Fibroblast of lung (primary cell): ENCODE results near the gene PUS1. TPM values are rescaled to one million over a fixed set of nuclear protein-coding genes. Genes with fewer than 3 reads are reported as not detected.

ENCODE experiments used
- DNase-seq, 2 donors: peaks; one replicate each; pipeline versions ENCODE4 v3.0.0 to v3.0.0-alpha.2; 2010; ENCODE audit warnings: low read depth in 2 of 2
- H2AFZ ChIP-seq: 2 replicates; pipeline ENCODE4 v1.5.1; 2012; ENCODE audit warnings: low read length, control low read depth, inconsistent platforms
- H3K27ac ChIP-seq: 2 replicates; pipeline ENCODE4 v1.5.1; 2011; ENCODE audit warnings: low read length, control low read depth; ENCODE audit not compliant: insufficient read depth
- H3K27me3 ChIP-seq: 2 replicates; pipeline ENCODE4 v1.5.1; 2011; ENCODE audit warnings: mild to moderate bottlenecking, low read length; ENCODE audit not compliant: control insufficient read depth, insufficient read depth
- H3K36me3 ChIP-seq: 2 replicates; pipeline ENCODE4 v1.5.1; 2011; ENCODE audit warnings: low read length; ENCODE audit not compliant: control insufficient read depth, insufficient read depth
- H3K4me1 ChIP-seq: 2 replicates; pipeline ENCODE4 v1.5.1; 2011; ENCODE audit warnings: low read length; ENCODE audit not compliant: control insufficient read depth, insufficient read depth; ENCODE audit errors: extremely low read depth
- H3K4me2 ChIP-seq: 2 replicates; pipeline ENCODE4 v1.5.1; 2011; ENCODE audit warnings: low read length, control low read depth; ENCODE audit not compliant: insufficient read depth; ENCODE audit errors: extremely low read depth
- H3K4me3 ChIP-seq, 4 experiments: fragments of 200-600 bp in 1 of 4; sonication (generic) in 1 of 4; replicated peaks in 1 of 4; 2 replicates each; pipeline ENCODE4 v1.5.1; 2011 to 2016; ENCODE audit warnings: low read length in 4 of 4, low read depth in 3 of 4, mild to moderate bottlenecking in 3 of 4, control low read depth in 2 of 4, inconsistent platforms in 1 of 4, mixed read lengths in 1 of 4; ENCODE audit not compliant: insufficient read depth in 1 of 4; ENCODE audit errors: control extremely low read depth in 1 of 4
- H3K79me2 ChIP-seq: 2 replicates; pipeline ENCODE4 v1.5.1; 2012; ENCODE audit warnings: mild to moderate bottlenecking, low read length, inconsistent platforms; ENCODE audit not compliant: control insufficient read depth, insufficient read depth
- H3K9ac ChIP-seq: 2 replicates; pipeline ENCODE4 v1.5.1; 2011; ENCODE audit warnings: mild to moderate bottlenecking, low read length, control low read depth; ENCODE audit not compliant: insufficient read depth
- H3K9me3 ChIP-seq: 2 replicates; pipeline ENCODE4 v1.5.1; 2012; ENCODE audit warnings: low read depth, low read length; ENCODE audit not compliant: control insufficient read depth, insufficient read depth
- H4K20me1 ChIP-seq: 2 replicates; pipeline ENCODE4 v1.5.1; 2011; ENCODE audit warnings: low read length; ENCODE audit not compliant: control insufficient read depth, insufficient read depth; ENCODE audit errors: extremely low read depth
- EZH2 ChIP-seq: IDR thresholded peaks from 2 replicates; pipeline ENCODE4 v1.5.1; 2012; ENCODE audit warnings: low read length, control low read depth, mild to moderate bottlenecking; ENCODE audit errors: missing control alignments
- polyA plus RNA-seq, 2 donors: library from polyadenylated mRNA; depleted of rRNA in 1 of 2; stranded (reverse) in 1 of 2; unstranded in 1 of 2; fragments of >200 nt; gene quantifications; 2 replicates each; pipeline ENCODE4 v1.2.1, GENCODE V29; 2011 to 2012; ENCODE audit warnings: missing spikeins in 1 of 2
- total RNA-seq: library from RNA; depleted of rRNA; stranded (reverse); fragments of >200 nt; gene quantifications from 2 replicates; pipeline ENCODE4 v1.2.1, GENCODE V29; 2014
- TF ChIP-seq, protein P1 (sequence below), 2 donors: IDR thresholded peaks in 1 of 2; conservative IDR thresholded peaks in 1 of 2; 1 replicate in 1 of 2; 2 replicates in 1 of 2; pipeline ENCODE4 v1.5.1; 2011 to 2012; ENCODE audit warnings: low read length in 2 of 2, control low read depth in 1 of 2, inconsistent platforms in 1 of 2, low read depth in 1 of 2, mild to moderate bottlenecking in 1 of 2

Gene PUS1
- total and polyA plus RNA-seq, 2 donors (not counting 1 experiment from before 2014, with no cell fraction given), result 8.3 to 10.1 TPM

DNA sequence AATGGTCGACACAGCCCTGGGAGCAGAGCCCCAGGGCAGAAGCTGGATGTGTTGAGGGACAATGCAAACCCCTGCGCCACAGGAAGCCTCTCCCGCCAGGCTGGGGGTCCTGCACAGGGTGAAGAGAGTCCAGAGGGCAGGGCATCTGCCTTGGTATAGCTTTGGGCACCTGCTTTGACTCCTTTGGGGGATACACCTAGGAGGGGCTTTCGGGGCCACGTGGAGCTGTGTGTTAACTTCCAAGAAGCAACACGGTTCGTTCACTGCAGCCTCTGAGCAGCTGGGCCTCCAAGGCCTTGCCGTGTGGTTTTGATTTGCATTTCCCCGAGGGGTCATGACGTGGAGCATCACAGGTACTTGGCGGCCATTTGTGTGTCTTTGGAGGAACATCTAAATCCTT is 5.8 kb upstream of the PUS1 start:
- Histone ChIP-seq H4K20me1 (no peaks in the 10 kb centered on the region), H3K27me3 (no peaks in the 10 kb centered on the region), H3K4me2 (no peak overlapping the region), H3K36me3 (peaks cover 3% of the 10 kb centered on the region), H3K9ac (no peak overlapping the region), H2AFZ (no peak overlapping the region), H3K9me3 (no peaks in the 10 kb centered on the region), H3K4me1 (no peaks in the 10 kb centered on the region), H3K27ac (no peak overlapping the region), H3K79me2 (no peaks in the 10 kb centered on the region), H3K4me3 (no peak overlapping the region)
- no peak for TF ChIP-seq EZH2
- TF ChIP-seq, protein P1, sequence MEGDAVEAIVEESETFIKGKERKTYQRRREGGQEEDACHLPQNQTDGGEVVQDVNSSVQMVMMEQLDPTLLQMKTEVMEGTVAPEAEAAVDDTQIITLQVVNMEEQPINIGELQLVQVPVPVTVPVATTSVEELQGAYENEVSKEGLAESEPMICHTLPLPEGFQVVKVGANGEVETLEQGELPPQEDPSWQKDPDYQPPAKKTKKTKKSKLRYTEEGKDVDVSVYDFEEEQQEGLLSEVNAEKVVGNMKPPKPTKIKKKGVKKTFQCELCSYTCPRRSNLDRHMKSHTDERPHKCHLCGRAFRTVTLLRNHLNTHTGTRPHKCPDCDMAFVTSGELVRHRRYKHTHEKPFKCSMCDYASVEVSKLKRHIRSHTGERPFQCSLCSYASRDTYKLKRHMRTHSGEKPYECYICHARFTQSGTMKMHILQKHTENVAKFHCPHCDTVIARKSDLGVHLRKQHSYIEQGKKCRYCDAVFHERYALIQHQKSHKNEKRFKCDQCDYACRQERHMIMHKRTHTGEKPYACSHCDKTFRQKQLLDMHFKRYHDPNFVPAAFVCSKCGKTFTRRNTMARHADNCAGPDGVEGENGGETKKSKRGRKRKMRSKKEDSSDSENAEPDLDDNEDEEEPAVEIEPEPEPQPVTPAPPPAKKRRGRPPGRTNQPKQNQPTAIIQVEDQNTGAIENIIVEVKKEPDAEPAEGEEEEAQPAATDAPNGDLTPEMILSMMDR (conservative IDR thresholded peaks at IDR 0.05 in 1 of 2, IDR thresholded peaks at IDR 0.05 in 1 of 2; ENCODE audit: low read depth in 1 of 2, low read length in 2 of 2), result no peak
- no peak for DNase-seq

- Histone ChIP-seq H3K27ac (no peak overlapping the region), H3K9ac (no peak overlapping the region), H3K36me3 (peaks cover 5% of the 10 kb centered on the region), H3K79me2 (peaks cover 16% of the 10 kb centered on the region), H3K27me3 (no peaks in the 10 kb centered on the region), H2AFZ (no peak overlapping the region), H3K9me3 (no peaks in the 10 kb centered on the region), H3K4me2 (no peak overlapping the region), H4K20me1 (no peaks in the 10 kb centered on the region), H3K4me3 (no peak overlapping the region), H3K4me1 (no peaks in the 10 kb centered on the region)
- no peak for DNase-seq
- TF ChIP-seq, protein P1 (conservative IDR thresholded peaks at IDR 0.05 in 1 of 2, IDR thresholded peaks at IDR 0.05 in 1 of 2; ENCODE audit: low read depth in 1 of 2, low read length in 2 of 2), result no peak
- TF ChIP-seq EZH2, result no peak
Observed at GRCh38 chr12:131927110-131928079, 1.7 kb upstream of the PUS1 start.

DNA sequence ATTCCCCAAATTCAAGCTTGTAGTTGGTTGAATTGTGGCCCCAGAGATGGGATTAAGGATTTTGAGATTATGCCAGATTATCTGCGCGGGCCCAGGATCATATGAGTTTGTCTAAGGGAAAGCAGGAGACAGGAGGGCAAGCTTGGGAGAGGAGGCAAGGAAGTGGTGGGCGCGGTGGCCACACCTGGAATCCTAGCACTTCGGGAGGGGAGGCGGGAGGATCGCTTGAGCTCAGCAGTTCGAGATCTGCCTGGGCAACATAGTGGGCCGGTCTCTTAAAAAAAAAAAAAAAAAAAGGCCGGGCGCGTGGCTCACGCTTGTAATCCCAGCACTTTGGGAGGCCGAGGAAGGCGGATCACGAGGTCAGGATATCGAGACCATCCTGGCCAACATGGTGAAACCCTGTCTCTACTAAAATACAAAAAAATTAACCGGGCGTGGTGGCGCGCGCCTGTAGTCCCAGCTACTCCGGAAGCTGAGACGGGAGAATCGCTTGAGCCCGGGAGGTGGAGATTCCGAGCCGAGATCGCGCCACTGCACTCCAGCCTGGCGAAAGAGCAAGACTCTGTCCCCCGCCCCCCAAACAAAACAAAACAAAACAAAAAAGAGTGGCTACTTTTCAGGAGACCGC is 881 bp upstream of the PUS1 start:
- peak; percentile 10 to 17 for DNase-seq

More for the DNA sequence above, 881 bp upstream of the PUS1 start:
- no peaks in the 10 kb centered on the region for H4K20me1 ChIP-seq
- peaks cover 16% of the 10 kb centered on the region for H3K79me2 ChIP-seq
- H3K9ac ChIP-seq, result peak overlapping the region; percentile 52
- H3K36me3 ChIP-seq, result peaks cover 6% of the 10 kb centered on the region
- no peaks in the 10 kb centered on the region for H3K4me1 ChIP-seq
- H3K27ac ChIP-seq, result peak overlapping the region; percentile 40
- peak overlapping the region; percentile 61 for H2AFZ ChIP-seq
- TF ChIP-seq EZH2, result no peak
- TF ChIP-seq, protein P1 (conservative IDR thresholded peaks at IDR 0.05 in 1 of 2, IDR thresholded peaks at IDR 0.05 in 1 of 2; ENCODE audit: low read depth in 1 of 2, low read length in 2 of 2), result no peak
- no peaks in the 10 kb centered on the region for H3K9me3 ChIP-seq
- H3K4me3 ChIP-seq, result peak overlapping the region; percentile 43 to 87 (median 50)
- H3K27me3 ChIP-seq, result no peaks in the 10 kb centered on the region
- H3K4me2 ChIP-seq, result peak overlapping the region; percentile 75
